22Rv1 (cell line): ENCODE data around the gene SIMC1.

Experiments used
- ZFX ChIP-seq: fragments of 450-650 bp; IDR thresholded peaks from 2 replicates; pipeline ENCODE4 v1.6.1; 2017; ENCODE audit warnings: antibody characterized with exemption, borderline replicate concordance
- TF ChIP-seq, protein P1 (sequence below): fragments of 450-650 bp; IDR thresholded peaks from 2 replicates; pipeline ENCODE4 v1.5.1; 2017; ENCODE audit warnings: mild to moderate bottlenecking

DNA sequence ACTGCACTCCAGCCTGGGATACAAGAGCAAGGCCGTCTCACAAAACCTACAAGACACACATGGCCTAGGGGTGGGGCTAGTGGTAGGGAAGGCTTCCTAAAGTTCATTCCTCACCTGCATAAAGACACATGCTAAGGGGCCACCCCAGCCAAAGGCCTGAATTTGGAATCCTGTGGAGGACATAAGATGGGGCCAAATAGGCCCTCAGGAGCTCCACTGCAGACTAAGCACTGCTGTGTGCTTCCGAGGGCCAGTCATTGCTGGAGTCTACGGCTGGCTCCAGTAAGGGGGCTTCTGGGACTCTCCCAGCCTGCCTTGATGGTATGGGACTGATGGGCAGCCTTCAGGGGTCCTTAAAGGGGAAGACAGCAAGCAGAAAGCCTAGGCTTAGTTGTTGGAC is 144.5 kb downstream of the SIMC1 start:
- TF ChIP-seq, protein P1, sequence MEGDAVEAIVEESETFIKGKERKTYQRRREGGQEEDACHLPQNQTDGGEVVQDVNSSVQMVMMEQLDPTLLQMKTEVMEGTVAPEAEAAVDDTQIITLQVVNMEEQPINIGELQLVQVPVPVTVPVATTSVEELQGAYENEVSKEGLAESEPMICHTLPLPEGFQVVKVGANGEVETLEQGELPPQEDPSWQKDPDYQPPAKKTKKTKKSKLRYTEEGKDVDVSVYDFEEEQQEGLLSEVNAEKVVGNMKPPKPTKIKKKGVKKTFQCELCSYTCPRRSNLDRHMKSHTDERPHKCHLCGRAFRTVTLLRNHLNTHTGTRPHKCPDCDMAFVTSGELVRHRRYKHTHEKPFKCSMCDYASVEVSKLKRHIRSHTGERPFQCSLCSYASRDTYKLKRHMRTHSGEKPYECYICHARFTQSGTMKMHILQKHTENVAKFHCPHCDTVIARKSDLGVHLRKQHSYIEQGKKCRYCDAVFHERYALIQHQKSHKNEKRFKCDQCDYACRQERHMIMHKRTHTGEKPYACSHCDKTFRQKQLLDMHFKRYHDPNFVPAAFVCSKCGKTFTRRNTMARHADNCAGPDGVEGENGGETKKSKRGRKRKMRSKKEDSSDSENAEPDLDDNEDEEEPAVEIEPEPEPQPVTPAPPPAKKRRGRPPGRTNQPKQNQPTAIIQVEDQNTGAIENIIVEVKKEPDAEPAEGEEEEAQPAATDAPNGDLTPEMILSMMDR = no peak
- no peak for TF ChIP-seq ZFX
